ENCODE results near the gene NHLRC4. TPM values are rescaled to one million over a fixed set of nuclear protein-coding genes. Genes with fewer than 3 reads are reported as not detected.

NHLRC4 gene
- polyA plus RNA-seq, 1 donor (not counting 4 experiments of a cell fraction or from before 2014, with no cell fraction given): 0.10 TPM

DNA sequence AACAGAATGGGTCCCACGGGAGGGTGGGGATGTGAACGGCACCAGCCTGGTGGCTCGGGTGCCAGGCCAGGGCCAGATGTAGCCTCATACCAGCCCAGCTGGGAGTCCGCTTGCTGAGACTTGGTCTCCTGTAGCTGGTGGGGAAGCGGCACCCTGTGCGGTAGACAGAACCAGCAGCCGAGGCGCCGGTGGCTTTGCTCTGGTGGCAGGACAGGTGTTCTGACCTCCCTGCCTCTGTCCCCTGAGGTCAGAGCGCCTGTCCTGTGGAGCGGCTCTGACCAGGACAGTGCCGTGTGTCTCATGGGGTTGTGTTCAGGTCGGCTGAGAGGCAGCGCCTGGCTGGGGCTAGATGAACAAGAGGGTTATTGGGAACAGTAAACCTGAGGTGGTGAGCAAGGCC, 43.2 kb downstream of the NHLRC4 start:
- H3K9ac ChIP-seq (ENCODE audit: control insufficient read depth, extremely low read depth, insufficient read depth, low read length): no peak overlapping the region
- no peak overlapping the region for H3K4me2 ChIP-seq (ENCODE audit: control insufficient read depth, extremely low read depth, insufficient read depth, low read depth, low read length)
- H4K20me1 ChIP-seq (ENCODE audit: control insufficient read depth, extremely low read depth, insufficient read depth, low read length): peaks cover 4% of the 10 kb centered on the region
- DNase-seq (ENCODE audit: low read depth, low spot score) (no peak), FAIRE-seq (no peak)
- no peak overlapping the region for H2AFZ ChIP-seq (ENCODE audit: control insufficient read depth, low read length)
- TF ChIP-seq EZH2 (IDR thresholded peaks at IDR 0.05; ENCODE audit: low read length): no peak
- TF ChIP-seq, protein P1, sequence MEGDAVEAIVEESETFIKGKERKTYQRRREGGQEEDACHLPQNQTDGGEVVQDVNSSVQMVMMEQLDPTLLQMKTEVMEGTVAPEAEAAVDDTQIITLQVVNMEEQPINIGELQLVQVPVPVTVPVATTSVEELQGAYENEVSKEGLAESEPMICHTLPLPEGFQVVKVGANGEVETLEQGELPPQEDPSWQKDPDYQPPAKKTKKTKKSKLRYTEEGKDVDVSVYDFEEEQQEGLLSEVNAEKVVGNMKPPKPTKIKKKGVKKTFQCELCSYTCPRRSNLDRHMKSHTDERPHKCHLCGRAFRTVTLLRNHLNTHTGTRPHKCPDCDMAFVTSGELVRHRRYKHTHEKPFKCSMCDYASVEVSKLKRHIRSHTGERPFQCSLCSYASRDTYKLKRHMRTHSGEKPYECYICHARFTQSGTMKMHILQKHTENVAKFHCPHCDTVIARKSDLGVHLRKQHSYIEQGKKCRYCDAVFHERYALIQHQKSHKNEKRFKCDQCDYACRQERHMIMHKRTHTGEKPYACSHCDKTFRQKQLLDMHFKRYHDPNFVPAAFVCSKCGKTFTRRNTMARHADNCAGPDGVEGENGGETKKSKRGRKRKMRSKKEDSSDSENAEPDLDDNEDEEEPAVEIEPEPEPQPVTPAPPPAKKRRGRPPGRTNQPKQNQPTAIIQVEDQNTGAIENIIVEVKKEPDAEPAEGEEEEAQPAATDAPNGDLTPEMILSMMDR (optimal IDR thresholded peaks at IDR 0.05 in 1 of 3, IDR thresholded peaks at IDR 0.05 in 1 of 3, conservative IDR thresholded peaks at IDR 0.05 in 1 of 3; ENCODE audit: extremely low read depth in 1 of 3, insufficient read depth in 2 of 3, low read length in 3 of 3): no peak
- no peaks in the 10 kb centered on the region for H3K27me3 ChIP-seq (ENCODE audit: control insufficient read depth, extremely low read depth, insufficient read depth, low read length)
- no peak overlapping the region for H3K27ac ChIP-seq (ENCODE audit: control insufficient read depth, insufficient read depth, low read length)
- H3K79me2 ChIP-seq (ENCODE audit: control insufficient read depth, insufficient read depth, low read length): peaks cover 7% of the 10 kb centered on the region
- no peak overlapping the region for H3K4me3 ChIP-seq (ENCODE audit: control insufficient read depth in 2 of 3, extremely low read depth in 1 of 3, insufficient read depth in 2 of 3, low read depth in 1 of 3, low read length in 3 of 3)
- H3K9me3 ChIP-seq (ENCODE audit: control insufficient read depth, low read depth, low read length): no peaks in the 10 kb centered on the region
- no peaks in the 10 kb centered on the region for H3K9me1 ChIP-seq (ENCODE audit: control insufficient read depth, extremely low read depth, insufficient read depth, low read length)
- dilution Hi-C loops (cut with MboI; ENCODE audit: extremely low pct_ligation_motif_present, low sequenced_read_pairs): no loop called here
- peaks cover 3% of the 10 kb centered on the region for H3K4me1 ChIP-seq (ENCODE audit: control insufficient read depth, extremely low read depth, insufficient read depth, low read length)
- H3K36me3 ChIP-seq (ENCODE audit: control insufficient read depth in 2 of 2, extremely low read depth in 1 of 2, insufficient read depth in 2 of 2, low read length in 2 of 2): peaks cover 0 to 3% of the 10 kb centered on the region in 2 experiments

DNA sequence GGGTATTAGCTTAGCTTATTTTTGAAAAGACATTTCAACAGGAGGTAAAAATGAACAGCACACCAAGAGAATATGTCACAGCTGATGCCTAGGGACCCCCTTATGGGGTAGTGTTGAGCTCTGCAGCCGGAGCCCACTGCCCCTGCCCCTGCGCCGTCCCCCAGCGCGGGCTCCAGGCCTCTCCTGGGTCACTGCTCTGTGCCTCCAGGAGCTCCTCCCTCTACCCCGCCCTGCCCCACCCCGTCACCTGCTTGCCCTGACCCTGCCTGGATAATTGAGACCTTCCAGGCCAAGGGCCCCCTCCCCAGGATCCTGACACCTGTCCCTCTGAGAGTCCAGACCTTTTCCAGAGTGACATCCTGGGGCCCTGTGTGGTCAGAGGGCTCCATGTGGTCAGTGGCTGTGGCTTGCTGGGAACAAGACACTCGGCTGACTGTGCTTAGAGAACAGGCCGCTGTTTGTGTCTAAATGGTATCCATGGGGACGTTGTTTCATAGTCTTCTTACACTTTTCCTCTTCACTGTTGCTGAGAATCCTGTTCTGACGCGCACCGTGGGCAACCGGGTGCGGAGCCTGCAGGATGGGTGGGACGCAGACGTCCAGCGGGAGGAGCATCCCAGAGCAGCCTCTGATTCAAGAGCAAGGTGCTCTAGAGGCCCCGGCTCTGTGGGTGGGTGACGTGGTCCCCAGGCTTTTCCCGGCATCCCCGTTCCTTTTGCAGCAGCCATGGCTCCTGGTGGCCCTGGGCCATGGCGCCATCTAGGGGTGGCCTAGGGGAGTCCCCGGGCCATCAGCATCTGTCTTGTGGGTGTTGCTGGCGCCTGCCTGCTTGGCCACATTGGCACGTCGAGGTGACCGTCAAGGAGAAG, 43.9 kb downstream of the NHLRC4 start:
- Histone ChIP-seq H3K4me2 (ENCODE audit: control insufficient read depth, extremely low read depth, insufficient read depth, low read depth, low read length) (no peak overlapping the region), H3K4me3 (ENCODE audit: control insufficient read depth in 2 of 3, extremely low read depth in 1 of 3, insufficient read depth in 2 of 3, low read depth in 1 of 3, low read length in 3 of 3) (no peak overlapping the region), H3K9me1 (ENCODE audit: control insufficient read depth, extremely low read depth, insufficient read depth, low read length) (no peaks in the 10 kb centered on the region), H3K36me3 (ENCODE audit: control insufficient read depth in 2 of 2, extremely low read depth in 1 of 2, insufficient read depth in 2 of 2, low read length in 2 of 2) (peaks cover 0 to 3% of the 10 kb centered on the region in 2 experiments), H4K20me1 (ENCODE audit: control insufficient read depth, extremely low read depth, insufficient read depth, low read length) (peaks cover 4% of the 10 kb centered on the region), H2AFZ (ENCODE audit: control insufficient read depth, low read length) (no peak overlapping the region), H3K9ac (ENCODE audit: control insufficient read depth, extremely low read depth, insufficient read depth, low read length) (peak overlapping the region; percentile 6), H3K27me3 (ENCODE audit: control insufficient read depth, extremely low read depth, insufficient read depth, low read length) (no peaks in the 10 kb centered on the region), H3K4me1 (ENCODE audit: control insufficient read depth, extremely low read depth, insufficient read depth, low read length) (peaks cover 3% of the 10 kb centered on the region), H3K9me3 (ENCODE audit: control insufficient read depth, low read depth, low read length) (no peaks in the 10 kb centered on the region), H3K27ac (ENCODE audit: control insufficient read depth, insufficient read depth, low read length) (no peak overlapping the region), H3K79me2 (ENCODE audit: control insufficient read depth, insufficient read depth, low read length) (peaks cover under 1% of the 10 kb centered on the region)
- DNase-seq (ENCODE audit: low read depth, low spot score) (peak; percentile 61), FAIRE-seq (peak; percentile 59)
- dilution Hi-C loops (cut with MboI; ENCODE audit: extremely low pct_ligation_motif_present, low sequenced_read_pairs): no loop called here
- TF ChIP-seq, protein P1 (optimal IDR thresholded peaks at IDR 0.05 in 1 of 3, IDR thresholded peaks at IDR 0.05 in 1 of 3, conservative IDR thresholded peaks at IDR 0.05 in 1 of 3; ENCODE audit: extremely low read depth in 1 of 3, insufficient read depth in 2 of 3, low read length in 3 of 3): peak; percentile 88 to 97 (median 90)
- no peak for TF ChIP-seq EZH2 (IDR thresholded peaks at IDR 0.05; ENCODE audit: low read length)
